GM23338 (cell line): Measurements from ENCODE around the gene CASP2. TPM values are rescaled to one million over a fixed set of nuclear protein-coding genes. Genes with fewer than 3 reads are reported as not detected.

ENCODE experiments used
- ATAC-seq: fragments of 200-7000 bp; cut with Tn5 transposase; 3 replicates; pipeline ENCODE4 v1.9.1; 2020
- DNase-seq: peaks from one replicate; pipeline ENCODE4 v3.0.0-alpha.2; 2015; ENCODE audit warnings: low spot score
- H2AFZ ChIP-seq: fragments of 200-600 bp; sonication (generic); 2 replicates; pipeline ENCODE4 v1.8.0; 2016; ENCODE audit warnings: antibody characterized with exemption, mild to moderate bottlenecking, moderate library complexity
- H3F3A ChIP-seq: fragments of 200-600 bp; sonication (generic); replicated peaks from 2 replicates; pipeline ENCODE4 v1.8.0; 2017; ENCODE audit warnings: antibody characterized with exemption, mixed run types, low read depth
- H3K27ac ChIP-seq: fragments of 200-600 bp; sonication (generic); 2 replicates; pipeline ENCODE4 v1.6.1; 2016; ENCODE audit warnings: low read depth
- H3K27me3 ChIP-seq: fragments of 200-600 bp; sonication (generic); 2 replicates; pipeline ENCODE4 v1.8.0; 2016; ENCODE audit warnings: mild to moderate bottlenecking, mixed run types, moderate library complexity; ENCODE audit not compliant: insufficient read depth
- H3K36me3 ChIP-seq: fragments of 200-600 bp; sonication (generic); 2 replicates; pipeline ENCODE4 v1.8.0; 2016; ENCODE audit warnings: mild to moderate bottlenecking; ENCODE audit not compliant: insufficient read depth
- H3K4me1 ChIP-seq: fragments of 200-600 bp; sonication (generic); 2 replicates; pipeline ENCODE4 v1.8.0; 2016; ENCODE audit warnings: mild to moderate bottlenecking, moderate library complexity; ENCODE audit not compliant: insufficient read depth
- H3K4me2 ChIP-seq: fragments of 200-600 bp; sonication (generic); 2 replicates; pipeline ENCODE4 v1.7.1; 2017; ENCODE audit warnings: mixed run types
- H3K4me3 ChIP-seq: fragments of 200-600 bp; sonication (generic); 2 replicates; pipeline ENCODE4 v1.6.1; 2016; ENCODE audit warnings: mixed run types
- H3K79me2 ChIP-seq: fragments of 200-600 bp; sonication (generic); replicated peaks from 2 replicates; pipeline ENCODE4 v1.8.0; 2017; ENCODE audit warnings: mild to moderate bottlenecking; ENCODE audit not compliant: insufficient read depth
- H3K9me2 ChIP-seq: fragments of 200-600 bp; sonication (generic); 2 replicates; pipeline ENCODE4 v1.8.0; 2017; ENCODE audit not compliant: insufficient read depth
- H4K20me1 ChIP-seq: fragments of 200-600 bp; sonication (generic); replicated peaks from 2 replicates; pipeline ENCODE4 v1.8.0; 2017; ENCODE audit warnings: mild to moderate bottlenecking; ENCODE audit not compliant: insufficient read depth
- H3K27ac Mint-ChIP-seq: 2 replicates; pipeline ENCODE4 v1.8.0; 2020; ENCODE audit warnings: inconsistent platforms, mild to moderate bottlenecking, moderate library complexity, mixed read lengths
- H3K27me3 Mint-ChIP-seq: 3 replicates; pipeline ENCODE4 v1.8.0; 2022; ENCODE audit warnings: low read depth, mild to moderate bottlenecking, moderate library complexity, mixed read lengths, inconsistent platforms; ENCODE audit not compliant: insufficient read depth, poor library complexity
- H3K36me3 Mint-ChIP-seq: 3 replicates; pipeline ENCODE4 v1.8.0; 2021; ENCODE audit warnings: low read depth, mild to moderate bottlenecking, inconsistent platforms, moderate library complexity, mixed read lengths
- H3K4me1 Mint-ChIP-seq: 3 replicates; pipeline ENCODE4 v1.8.0; 2020; ENCODE audit warnings: mild to moderate bottlenecking, inconsistent platforms, mixed read lengths
- H3K4me3 Mint-ChIP-seq: 3 replicates; pipeline ENCODE4 v1.8.0; 2021; ENCODE audit warnings: moderate library complexity, mild to moderate bottlenecking, inconsistent platforms, mixed read lengths
- H3K9me3 Mint-ChIP-seq: 3 replicates; pipeline ENCODE4 v1.8.0; 2020; ENCODE audit warnings: moderate library complexity, mild to moderate bottlenecking, inconsistent platforms, mixed read lengths
- CREB1 ChIP-seq: fragments of 250-450 bp; sonication (Bioruptor Pico); IDR thresholded peaks from 2 replicates; pipeline ENCODE4 v1.5.0; 2020; ENCODE audit warnings: low read depth, mild to moderate bottlenecking, moderate library complexity
- CTCF ChIP-seq, 2 experiments: fragments of 200-600 bp in 1 of 2; sonication (generic) in 1 of 2; conservative IDR thresholded peaks; 2 replicates each; pipeline versions ENCODE4 v1.5.1 to v1.6.1; 2016 to 2017; ENCODE audit warnings: antibody characterized with exemption in 2 of 2, low read depth in 2 of 2, mild to moderate bottlenecking in 2 of 2, moderate library complexity in 1 of 2
- ETS1 ChIP-seq: IDR thresholded peaks from 2 replicates; pipeline ENCODE4 v1.6.1; 2016; ENCODE audit warnings: antibody characterized with exemption
- EZH2 ChIP-seq: fragments of 200-600 bp; sonication (generic); IDR thresholded peaks from one replicate; pipeline ENCODE4 v1.8.0; 2017; ENCODE audit warnings: antibody characterized with exemption, mild to moderate bottlenecking, low read depth; ENCODE audit not compliant: unreplicated experiment
- EZH2phosphoT487 ChIP-seq: fragments of 200-600 bp; sonication (generic); IDR thresholded peaks from one replicate; pipeline ENCODE4 v1.8.1; 2018; ENCODE audit warnings: antibody characterized with exemption; ENCODE audit not compliant: unreplicated experiment
- JUNB ChIP-seq: IDR thresholded peaks from one replicate; pipeline ENCODE4 v1.6.1; 2016; ENCODE audit warnings: antibody characterized with exemption; ENCODE audit not compliant: unreplicated experiment
- NANOG ChIP-seq: IDR thresholded peaks from 2 replicates; pipeline ENCODE4 v1.6.1; 2016; ENCODE audit warnings: antibody characterized with exemption, borderline replicate concordance
- POLR2AphosphoS5 ChIP-seq: IDR thresholded peaks from 2 replicates; pipeline ENCODE4 v1.6.1; 2016; ENCODE audit warnings: antibody characterized with exemption, low read depth
- REST ChIP-seq: IDR thresholded peaks from one replicate; pipeline ENCODE4 v1.6.1; 2018; ENCODE audit warnings: antibody characterized with exemption; ENCODE audit not compliant: unreplicated experiment
- STAT1 ChIP-seq: IDR thresholded peaks from one replicate; pipeline ENCODE4 v1.6.1; 2016; ENCODE audit warnings: antibody characterized with exemption; ENCODE audit not compliant: unreplicated experiment
- ZNF114 ChIP-seq: fragments of 250-450 bp; sonication (Bioruptor Pico); IDR thresholded peaks from 2 replicates; pipeline ENCODE4 v1.5.0; 2020; ENCODE audit warnings: mild to moderate bottlenecking, moderate library complexity
- ZNF331 ChIP-seq: fragments of 250-450 bp; sonication (Bioruptor Pico); IDR thresholded peaks from 2 replicates; pipeline ENCODE4 v1.5.0; 2020; ENCODE audit warnings: low read depth, mild to moderate bottlenecking, moderate library complexity
- ZNF462 ChIP-seq: fragments of 250-450 bp; sonication (Bioruptor Pico); IDR thresholded peaks from 2 replicates; pipeline ENCODE4 v1.5.0; 2020; ENCODE audit warnings: mild to moderate bottlenecking, moderate library complexity
- polyA plus RNA-seq: library from polyadenylated mRNA; unstranded; fragments of >200 nt; fragmentation: Nextera tagmentation; extraction: Ambion mirVana; gene quantifications from 2 replicates; pipeline ENCODE4 v1.2.1, GENCODE V29; 2016
- total RNA-seq: library from RNA; depleted of rRNA; stranded (reverse); fragments of >200 nt; shearing (Covaris generic); gene quantifications from 2 replicates; pipeline ENCODE4 v1.2.3, GENCODE V29; 2014

Gene CASP2
- total and polyA plus RNA-seq, 2 experiments from 2014 or later = 17.7 to 21.8 TPM

GRCh38 chr7:143331179-143331801 lies 43.1 kb downstream of the CASP2 start:
- no peaks in the 10 kb centered on the region for H3K36me3 Mint-ChIP-seq
- Histone ChIP-seq H3K4me2 (no peak overlapping the region), H3K36me3 (no peaks in the 10 kb centered on the region), H3F3A (no peaks in the 10 kb centered on the region), H4K20me1 (no peaks in the 10 kb centered on the region), H3K4me1 (no peaks in the 10 kb centered on the region), H3K27me3 (no peaks in the 10 kb centered on the region), H2AFZ (no peak overlapping the region), H3K27ac (no peak overlapping the region), H3K4me3 (no peak overlapping the region), H3K9me2 (peaks cover 3% of the 10 kb centered on the region; the same call in 1 of the 2 replicates), H3K79me2 (no peaks in the 10 kb centered on the region)
- no peaks in the 10 kb centered on the region for H3K9me3 Mint-ChIP-seq
- no peak overlapping the region for H3K27ac Mint-ChIP-seq
- no peak overlapping the region for H3K4me3 Mint-ChIP-seq
- H3K4me1 Mint-ChIP-seq = no peaks in the 10 kb centered on the region
- TF ChIP-seq EZH2 (no peak), CTCF (conservative IDR thresholded peaks at IDR 0.05; ENCODE audit: low read depth in 2 of 2) (no peak), CREB1 (CRISPR knock-in tag) (no peak), EZH2phosphoT487 (no peak), ETS1 (no peak), ZNF462 (CRISPR knock-in tag) (no peak), ZNF331 (CRISPR knock-in tag) (no peak), NANOG (no peak), JUNB (no peak), REST (no peak), POLR2AphosphoS5 (no peak), STAT1 (no peak), ZNF114 (CRISPR knock-in tag) (no peak)
- peaks cover 7% of the 10 kb centered on the region for H3K27me3 Mint-ChIP-seq
- no peak for ATAC-seq
- no peak for DNase-seq
